ENCODE results near the gene FAM217B. TPM values are rescaled to one million over a fixed set of nuclear protein-coding genes. Genes with fewer than 3 reads are reported as not detected.

FAM217B gene
- total RNA-seq, 6 experiments from 2014 or later: 16.6 to 20.0 (median 18.6) TPM

- TF ChIP-seq CTCF (IDR thresholded peaks at IDR 0.05): no peak
- no peak for DNase-seq
- Mint-ChIP-seq H3K27ac (no peak overlapping the region), H3K9me3 (no peaks in the 10 kb centered on the region), H3K36me3 (ENCODE audit: low read depth) (no peaks in the 10 kb centered on the region), H3K27me3 (ENCODE audit: insufficient read depth) (peaks cover 1% of the 10 kb centered on the region; the same call in 1 of the 2 replicates), H3K4me3 (no peak overlapping the region), H3K4me1 (ENCODE audit: low read depth) (no peaks in the 10 kb centered on the region)
Observed at GRCh38 chr20:59976156-59976782, 36.1 kb downstream of the FAM217B start.

GRCh38 chr20:59977086-59977485 lies 36.9 kb downstream of the FAM217B start:
- Mint-ChIP-seq H3K4me3 (no peak overlapping the region), H3K9me3 (no peaks in the 10 kb centered on the region), H3K36me3 (ENCODE audit: low read depth) (no peaks in the 10 kb centered on the region), H3K27me3 (ENCODE audit: insufficient read depth) (peaks cover 1% of the 10 kb centered on the region; the same call in 1 of the 2 replicates), H3K4me1 (ENCODE audit: low read depth) (no peaks in the 10 kb centered on the region), H3K27ac (no peak overlapping the region)
- TF ChIP-seq CTCF (IDR thresholded peaks at IDR 0.05): no peak
- no peak for DNase-seq

GRCh38 chr20:59983076-59983475 lies 42.9 kb downstream of the FAM217B start:
- Mint-ChIP-seq H3K36me3 (ENCODE audit: low read depth) (no peaks in the 10 kb centered on the region), H3K4me3 (no peak overlapping the region), H3K27ac (no peak overlapping the region), H3K4me1 (ENCODE audit: low read depth) (peaks cover 9% of the 10 kb centered on the region; the same call in 1 of the 2 replicates), H3K27me3 (ENCODE audit: insufficient read depth) (peaks cover 8% of the 10 kb centered on the region), H3K9me3 (no peaks in the 10 kb centered on the region)
- TF ChIP-seq CTCF (IDR thresholded peaks at IDR 0.05): no peak
- no peak for DNase-seq

GRCh38 chr20:59984541-59984940 lies 44.4 kb downstream of the FAM217B start:
- TF ChIP-seq CTCF (IDR thresholded peaks at IDR 0.05): no peak
- Mint-ChIP-seq H3K4me1 (ENCODE audit: low read depth) (peaks cover 19% of the 10 kb centered on the region), H3K27ac (no peak overlapping the region), H3K4me3 (no peak overlapping the region), H3K36me3 (ENCODE audit: low read depth) (no peaks in the 10 kb centered on the region), H3K27me3 (ENCODE audit: insufficient read depth) (peaks cover 11% of the 10 kb centered on the region), H3K9me3 (no peaks in the 10 kb centered on the region)
- no peak for DNase-seq

- Mint-ChIP-seq H3K27me3 (ENCODE audit: insufficient read depth) (peaks cover 15% of the 10 kb centered on the region), H3K27ac (no peak overlapping the region), H3K9me3 (no peaks in the 10 kb centered on the region), H3K4me3 (no peak overlapping the region), H3K4me1 (ENCODE audit: low read depth) (peaks cover 19% of the 10 kb centered on the region), H3K36me3 (ENCODE audit: low read depth) (no peaks in the 10 kb centered on the region)
- no peak for DNase-seq
- no peak for TF ChIP-seq CTCF (IDR thresholded peaks at IDR 0.05)
Observed at GRCh38 chr20:59985164-59985563, 45.0 kb downstream of the FAM217B start.

Data from HFFc6 (cell line).